ENCODE results near the gene TMEM196.

The TMEM196 gene

GRCh38 chr7:19752020-19752419 is 21.4 kb downstream of the TMEM196 start:
- DNase-seq (ENCODE audit: extremely low spot score): no peak
- CTCF ChIA-PET: interaction anchor here (1.2 to 2.5 kb wide), 6 partner anchors 8 to 848 kb away, joined by 3 to 16 read pairs (median 5); no protein-coding TSS in a partner anchor
- POLR2A ChIA-PET: no interaction called here
- TF ChIP-seq CTCF (IDR thresholded peaks at IDR 0.05; ENCODE audit: control extremely low read depth, extremely low read depth, low read depth, missing control alignments): no peak

- DNase-seq (ENCODE audit: extremely low spot score): no peak
- POLR2A ChIA-PET: no interaction called here
- CTCF ChIA-PET: interaction anchor here (0.7 to 0.9 kb wide), 2 partner anchors 34 to 849 kb away, joined by 3 read pairs; no protein-coding TSS in a partner anchor
- TF ChIP-seq CTCF (IDR thresholded peaks at IDR 0.05; ENCODE audit: control extremely low read depth, extremely low read depth, low read depth, missing control alignments): no peak
These were observed 23.8 kb downstream of the TMEM196 start for GRCh38 chr7:19749658-19750057.

GRCh38 chr7:19747740-19748339 is 25.6 kb downstream of the TMEM196 start:
- peak; percentile 42 for TF ChIP-seq CTCF (IDR thresholded peaks at IDR 0.05; ENCODE audit: control extremely low read depth, extremely low read depth, low read depth, missing control alignments)
- ChIA-PET CTCF (interaction anchor here (0.6 to 7.5 kb wide), 29 partner anchors 10 to 1505 kb away, joined by 3 to 76 read pairs (median 4); partner anchors contain the start of gene POLR1F), POLR2A (no interaction called here)
- DNase-seq (ENCODE audit: extremely low spot score): peak; percentile 40

GRCh38 chr7:19744075-19744474 is 29.3 kb downstream of the TMEM196 start:
- POLR2A ChIA-PET: no interaction called here
- no peak for TF ChIP-seq CTCF (IDR thresholded peaks at IDR 0.05; ENCODE audit: control extremely low read depth, extremely low read depth, low read depth, missing control alignments)
- CTCF ChIA-PET: interaction anchor here (1.0 to 7.5 kb wide), 5 partner anchors 8 to 855 kb away, joined by 3 to 76 read pairs (median 6); partner anchors contain the start of gene POLR1F
- DNase-seq (ENCODE audit: extremely low spot score): no peak

GRCh38 chr7:19728716-19729115 is 44.7 kb downstream of the TMEM196 start:
- ChIA-PET CTCF (interaction anchor here (0.7 to 4.0 kb wide), 4 partner anchors 17 to 870 kb away, joined by 3 to 17 read pairs (median 3); partner anchors contain the start of gene POLR1F), POLR2A (no interaction called here)
- DNase-seq (ENCODE audit: extremely low spot score): no peak
- TF ChIP-seq CTCF (IDR thresholded peaks at IDR 0.05; ENCODE audit: control extremely low read depth, extremely low read depth, low read depth, missing control alignments): no peak

GRCh38 chr7:19725770-19726169 is 47.6 kb downstream of the TMEM196 start:
- DNase-seq (ENCODE audit: extremely low spot score): no peak
- CTCF ChIA-PET: interaction anchor here (0.7 to 2.7 kb wide), 4 partner anchors 12 to 872 kb away, joined by 3 to 17 read pairs (median 10); partner anchors contain the start of gene POLR1F
- no peak for TF ChIP-seq CTCF (IDR thresholded peaks at IDR 0.05; ENCODE audit: control extremely low read depth, extremely low read depth, low read depth, missing control alignments)
- POLR2A ChIA-PET: no interaction called here
